Gastroesophageal sphincter (tissue), 3 donors: Measurements from ENCODE around the gene SEZ6L2.

ENCODE experiments used
- CTCF ChIP-seq, 4 experiments: fragments of 200-600 bp in 2 of 4; fragments of 450-650 bp in 2 of 4; sonication (generic) in 1 of 4; IDR thresholded peaks; one replicate each; pipeline ENCODE4 v1.5.1; 2017 to 2019; ENCODE audit warnings: antibody characterized with exemption in 4 of 4, mild to moderate bottlenecking in 2 of 4, moderate library complexity in 2 of 4
- EP300 ChIP-seq: sonication (generic); formaldehyde crosslinking; IDR thresholded peaks from one replicate; pipeline ENCODE4 v1.6.1; 2017; ENCODE audit warnings: antibody characterized with exemption, mild to moderate bottlenecking
- POLR2A ChIP-seq, 2 donors: fragments of 450-650 bp; IDR thresholded peaks; one replicate each; pipeline ENCODE4 v1.6.1; 2017; ENCODE audit warnings: antibody characterized with exemption in 2 of 2, mild to moderate bottlenecking in 2 of 2, moderate library complexity in 1 of 2
- POLR2AphosphoS5 ChIP-seq: sonication (generic); formaldehyde crosslinking; IDR thresholded peaks from one replicate; pipeline ENCODE4 v1.6.1; 2017; ENCODE audit warnings: antibody characterized with exemption

GRCh38 chr16:29837841-29838240 is 61.5 kb downstream of the SEZ6L2 start:
- no peak for TF ChIP-seq CTCF (IDR thresholded peaks at IDR 0.05)
- TF ChIP-seq POLR2A (IDR thresholded peaks at IDR 0.05): no peak
- no peak for TF ChIP-seq POLR2AphosphoS5
- TF ChIP-seq EP300: no peak
